IMR-90 (cell line): ENCODE data around the gene FAM180A. TPM values are rescaled to one million over a fixed set of nuclear protein-coding genes. Genes with fewer than 3 reads are reported as not detected.

Experiments used
- ATAC-seq: fragments of 200-7000 bp; cut with Tn5 transposase; 2 replicates; pipeline ENCODE4 v1.9.1; 2020; ENCODE audit warnings: low read depth, mild to moderate bottlenecking, moderate library complexity
- BruUV-seq: library from RNA; stranded (reverse); fragments of 400-500 nt; replicated peaks from 2 replicates; lab custom pipeline; 2021; lab: Mats Ljungman, UMichigan
- CTCF ChIA-PET: fragments of 300-600 bp; formaldehyde crosslinking; extraction: SDS; loops from one replicate; lab custom pipeline; 2021; ENCODE audit warnings: antibody characterized with exemption; lab: Yijun Ruan, JAX
- POLR2A ChIA-PET: fragments of 300-600 bp; sonication (Branson Sonifier 250); formaldehyde crosslinking; loops from one replicate; lab custom pipeline; 2022; ENCODE audit warnings: antibody characterized with exemption; ENCODE audit not compliant: unreplicated experiment; lab: Charles Lee
- DNase-seq: peaks from one replicate; pipeline ENCODE4 v3.0.0; 2013
- H2AFZ ChIP-seq: replicated peaks from 2 replicates; pipeline ENCODE3; 2013; ENCODE audit warnings: low read length, mild to moderate bottlenecking; ENCODE audit not compliant: poor library complexity
- H2AK5ac ChIP-seq: 2 replicates; pipeline ENCODE4 v1.6.1; 2013; ENCODE audit warnings: low read depth, low read length, inconsistent platforms
- H2AK9ac ChIP-seq: replicated peaks from 2 replicates; pipeline ENCODE3; 2013; ENCODE audit warnings: mild to moderate bottlenecking, low read depth, low read length, moderate library complexity; ENCODE audit not compliant: poor library complexity
- H2BK120ac ChIP-seq: 2 replicates; pipeline ENCODE4 v1.6.1; 2013; ENCODE audit warnings: low read depth, low read length, inconsistent platforms
- H2BK15ac ChIP-seq: 3 replicates; pipeline ENCODE4 v1.6.1; 2013; ENCODE audit warnings: low read depth, low read length, inconsistent platforms
- H2BK20ac ChIP-seq: 2 replicates; pipeline ENCODE4 v1.6.1; 2013; ENCODE audit warnings: low read depth, mild to moderate bottlenecking, inconsistent platforms, low read length, moderate library complexity
- H2BK5ac ChIP-seq: 2 replicates; pipeline ENCODE4 v1.6.1; 2013; ENCODE audit warnings: mild to moderate bottlenecking, low read depth, low read length, inconsistent platforms; ENCODE audit not compliant: poor library complexity, severe bottlenecking
- H3K14ac ChIP-seq: replicated peaks from 2 replicates; pipeline ENCODE4 v1.6.1; 2013; ENCODE audit warnings: low read depth, low read length, inconsistent platforms
- H3K18ac ChIP-seq: 2 replicates; pipeline ENCODE4 v1.6.1; 2013; ENCODE audit warnings: low read depth, low read length, control low read depth
- H3K23ac ChIP-seq: 2 replicates; pipeline ENCODE4 v1.6.1; 2013; ENCODE audit warnings: low read depth, low read length, inconsistent platforms
- H3K27ac ChIP-seq: 2 replicates; pipeline ENCODE4 v1.5.1; 2013; ENCODE audit warnings: mild to moderate bottlenecking, control low read depth, low read length; ENCODE audit not compliant: insufficient read depth
- H3K27me3 ChIP-seq: 2 replicates; pipeline ENCODE4 v1.6.1; 2013; ENCODE audit warnings: low read length; ENCODE audit not compliant: control insufficient read depth, insufficient read depth
- H3K36me3 ChIP-seq: 2 replicates; pipeline ENCODE4 v1.6.1; 2013; ENCODE audit warnings: low read length, mixed read lengths; ENCODE audit not compliant: control insufficient read depth, insufficient read depth
- H3K4ac ChIP-seq: 2 replicates; pipeline ENCODE4 v1.6.1; 2013; ENCODE audit warnings: low read depth, low read length, inconsistent platforms
- H3K4me1 ChIP-seq: 2 replicates; pipeline ENCODE4 v1.6.1; 2013; ENCODE audit warnings: low read length, mixed read lengths; ENCODE audit not compliant: control insufficient read depth, insufficient read depth
- H3K4me2 ChIP-seq: 2 replicates; pipeline ENCODE4 v1.6.1; 2013; ENCODE audit warnings: low read depth, mild to moderate bottlenecking, control low read depth, low read length, moderate library complexity
- H3K4me3 ChIP-seq: 2 replicates; pipeline ENCODE4 v1.5.1; 2013; ENCODE audit warnings: low read depth, mild to moderate bottlenecking, control low read depth, low read length, moderate library complexity; ENCODE audit not compliant: insufficient read depth
- H3K56ac ChIP-seq: 2 replicates; pipeline ENCODE4 v1.6.1; 2013; ENCODE audit warnings: low read length, inconsistent platforms; ENCODE audit not compliant: insufficient read depth; ENCODE audit errors: extremely low read depth
- H3K79me1 ChIP-seq, 2 experiments: 2 replicates each; pipeline ENCODE4 v1.6.1; 2013; ENCODE audit warnings: low read length in 2 of 2, inconsistent platforms in 1 of 2, low read depth in 1 of 2
- H3K9ac ChIP-seq: 2 replicates; pipeline ENCODE4 v1.6.1; 2013; ENCODE audit warnings: low read depth, low read length, control low read depth
- H3K9me1 ChIP-seq: 2 replicates; pipeline ENCODE4 v1.6.1; 2013; ENCODE audit warnings: low read length, inconsistent platforms; ENCODE audit not compliant: insufficient read depth
- H3K9me3 ChIP-seq: 2 replicates; pipeline ENCODE4 v1.6.1; 2013; ENCODE audit warnings: low read length; ENCODE audit not compliant: control insufficient read depth, insufficient read depth
- H4K20me1 ChIP-seq: 2 replicates; pipeline ENCODE4 v1.6.1; 2013; ENCODE audit warnings: low read length, inconsistent platforms; ENCODE audit not compliant: insufficient read depth
- H4K5ac ChIP-seq: 2 replicates; pipeline ENCODE4 v1.6.1; 2013; ENCODE audit warnings: mild to moderate bottlenecking, low read depth, low read length, control low read depth
- H4K8ac ChIP-seq, 2 experiments: 2 replicates each; pipeline ENCODE4 v1.6.1; 2013; ENCODE audit warnings: low read depth in 2 of 2, low read length in 2 of 2, control low read depth in 1 of 2, inconsistent platforms in 1 of 2
- H4K91ac ChIP-seq: 2 replicates; pipeline ENCODE4 v1.6.1; 2013; ENCODE audit warnings: low read depth, low read length, inconsistent platforms; ENCODE audit not compliant: insufficient read depth
- BHLHE40 ChIP-seq: fragments of 150-350 bp; IDR thresholded peaks from 2 replicates; pipeline ENCODE4 v1.6.1; 2016; ENCODE audit warnings: mild to moderate bottlenecking, low read depth, low read length
- ELK1 ChIP-seq: fragments of 150-350 bp; IDR thresholded peaks from 2 replicates; pipeline ENCODE4 v1.6.1; 2016; ENCODE audit warnings: low read depth, mild to moderate bottlenecking, low read length, moderate library complexity, borderline replicate concordance
- FOS ChIP-seq: fragments of 150-350 bp; IDR thresholded peaks from 2 replicates; pipeline ENCODE4 v1.6.1; 2016; ENCODE audit warnings: low read depth, low read length
- MAFK ChIP-seq: IDR thresholded peaks from 2 replicates; pipeline ENCODE4 v1.6.1; 2012; ENCODE audit warnings: low read depth, low read length, improper control_type of control experiment
- MAZ ChIP-seq: IDR thresholded peaks from 2 replicates; pipeline ENCODE4 v1.6.1; 2012; ENCODE audit warnings: low read depth, mild to moderate bottlenecking, low read length, improper control_type of control experiment, moderate library complexity, borderline replicate concordance
- MXI1 ChIP-seq: IDR thresholded peaks from 2 replicates; pipeline ENCODE4 v1.6.1; 2012; ENCODE audit warnings: low read depth, mild to moderate bottlenecking, low read length, moderate library complexity, borderline replicate concordance
- RCOR1 ChIP-seq: IDR thresholded peaks from 2 replicates; pipeline ENCODE4 v1.6.1; 2012; ENCODE audit warnings: mild to moderate bottlenecking, low read length, improper control_type of control experiment; ENCODE audit not compliant: insufficient replicate concordance
- RFX5 ChIP-seq: IDR thresholded peaks from 2 replicates; pipeline ENCODE4 v1.8.0; 2012; ENCODE audit warnings: low read depth, mild to moderate bottlenecking, low read length, moderate library complexity
- WGBS, 2 experiments: methylation state at CpG; one replicate each; pipeline versions ENCODE4 v1.1.5 to v1.1.7; 2013; ENCODE audit warnings: missing lambda C conversion rate in 2 of 2; ENCODE audit not compliant: insufficient read length in 1 of 2; ENCODE audit errors: extremely low coverage in 2 of 2; 5-methylcytosine and 5-hydroxymethylcytosine counted together
- dilution Hi-C: fragments of 300-500 bp; cut with HindIII; formaldehyde crosslinking; loops from one replicate; pipeline ENCODE4 v1.14.3; 2018; ENCODE audit warnings: low sequenced_read_pairs; ENCODE audit not compliant: unreplicated experiment
- in situ Hi-C: fragments of 300-500 bp; cut with MboI; formaldehyde crosslinking; loops from 3 replicates; pipeline ENCODE4 v1.14.3; 2019; ENCODE audit warnings: low sequenced_read_pairs, inconsistent platforms, mixed read lengths
- intact Hi-C: fragments of 100-400 bp; cut with micrococcal nuclease; formaldehyde crosslinking; loops from 2 replicates; pipeline ENCODE4 v1.10.0; 2022
- polyA plus RNA-seq, 3 experiments: library from polyadenylated mRNA; depleted of rRNA; stranded (reverse); fragments of >200 nt; gene quantifications; 2 replicates each; pipeline ENCODE4 v1.2.3, GENCODE V29; 2012; ENCODE audit warnings: low replicate concordance in 1 of 3
- total RNA-seq: library from RNA; depleted of rRNA; stranded (reverse); fragments of >200 nt; gene quantifications from 2 replicates; pipeline ENCODE4 v1.2.3, GENCODE V29; 2012
- TF ChIP-seq, protein P1 (sequence below): fragments of 150-350 bp; IDR thresholded peaks from 2 replicates; pipeline ENCODE4 v1.6.1; 2017; ENCODE audit warnings: mild to moderate bottlenecking, antibody characterized with exemption, low read length, low read depth
- TF ChIP-seq, protein P2 (sequence below): conservative IDR thresholded peaks from 2 replicates; pipeline ENCODE4 v1.5.1; 2012; ENCODE audit warnings: mild to moderate bottlenecking, low read depth, low read length, improper control_type of control experiment

Gene FAM180A
- total and polyA plus RNA-seq, 2 of the 4 experiments (the other 2 are of a cell fraction) = 1.3 to 2.0 TPM

DNA sequence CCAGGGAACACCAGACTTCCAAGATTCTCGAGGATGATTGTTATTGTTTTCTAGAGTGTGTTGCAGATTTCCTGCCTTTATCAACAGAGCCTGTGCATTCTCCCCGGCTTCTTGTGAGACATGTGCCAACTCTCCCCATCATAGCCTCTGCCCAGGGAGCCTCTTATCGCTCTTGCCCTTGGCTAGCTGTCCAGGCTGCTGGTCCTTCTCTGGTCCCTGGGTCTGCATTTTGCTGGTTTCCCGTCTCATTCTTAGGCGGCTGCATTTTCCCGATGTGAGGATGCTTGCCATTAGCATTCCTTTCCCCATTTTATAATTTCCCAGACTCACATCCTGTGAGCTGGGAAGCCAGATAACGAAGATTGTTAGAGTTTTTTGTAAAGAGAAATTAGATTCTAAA, 35.8 kb downstream of the FAM180A start:
- TF ChIP-seq, protein P1, sequence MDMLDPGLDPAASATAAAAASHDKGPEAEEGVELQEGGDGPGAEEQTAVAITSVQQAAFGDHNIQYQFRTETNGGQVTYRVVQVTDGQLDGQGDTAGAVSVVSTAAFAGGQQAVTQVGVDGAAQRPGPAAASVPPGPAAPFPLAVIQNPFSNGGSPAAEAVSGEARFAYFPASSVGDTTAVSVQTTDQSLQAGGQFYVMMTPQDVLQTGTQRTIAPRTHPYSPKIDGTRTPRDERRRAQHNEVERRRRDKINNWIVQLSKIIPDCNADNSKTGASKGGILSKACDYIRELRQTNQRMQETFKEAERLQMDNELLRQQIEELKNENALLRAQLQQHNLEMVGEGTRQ = no peak
- TF ChIP-seq FOS (no peak), MXI1 (no peak), RCOR1 (no peak), BHLHE40 (no peak), ELK1 (no peak), MAFK (no peak), RFX5 (no peak), MAZ (no peak)
- TF ChIP-seq, protein P2, sequence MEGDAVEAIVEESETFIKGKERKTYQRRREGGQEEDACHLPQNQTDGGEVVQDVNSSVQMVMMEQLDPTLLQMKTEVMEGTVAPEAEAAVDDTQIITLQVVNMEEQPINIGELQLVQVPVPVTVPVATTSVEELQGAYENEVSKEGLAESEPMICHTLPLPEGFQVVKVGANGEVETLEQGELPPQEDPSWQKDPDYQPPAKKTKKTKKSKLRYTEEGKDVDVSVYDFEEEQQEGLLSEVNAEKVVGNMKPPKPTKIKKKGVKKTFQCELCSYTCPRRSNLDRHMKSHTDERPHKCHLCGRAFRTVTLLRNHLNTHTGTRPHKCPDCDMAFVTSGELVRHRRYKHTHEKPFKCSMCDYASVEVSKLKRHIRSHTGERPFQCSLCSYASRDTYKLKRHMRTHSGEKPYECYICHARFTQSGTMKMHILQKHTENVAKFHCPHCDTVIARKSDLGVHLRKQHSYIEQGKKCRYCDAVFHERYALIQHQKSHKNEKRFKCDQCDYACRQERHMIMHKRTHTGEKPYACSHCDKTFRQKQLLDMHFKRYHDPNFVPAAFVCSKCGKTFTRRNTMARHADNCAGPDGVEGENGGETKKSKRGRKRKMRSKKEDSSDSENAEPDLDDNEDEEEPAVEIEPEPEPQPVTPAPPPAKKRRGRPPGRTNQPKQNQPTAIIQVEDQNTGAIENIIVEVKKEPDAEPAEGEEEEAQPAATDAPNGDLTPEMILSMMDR = no peak
- H3K9me3 ChIP-seq = no peaks in the 10 kb centered on the region
- no peak overlapping the region for H3K18ac ChIP-seq
- H4K8ac ChIP-seq = no peak overlapping the region
- 0 out of 2 replicates have a peak overlapping the region, but pooled peaks have one; percentile 2 for H3K14ac ChIP-seq
- H2AK5ac ChIP-seq = no peak overlapping the region
- no peaks in the 10 kb centered on the region for H3K36me3 ChIP-seq
- H3K4me3 ChIP-seq = no peak overlapping the region
- intact Hi-C loops = no loop called here
- H3K23ac ChIP-seq = no peak overlapping the region
- peaks cover 17% of the 10 kb centered on the region for H3K4me1 ChIP-seq
- H2BK20ac ChIP-seq = no peak overlapping the region
- ChIA-PET CTCF (interaction anchor here (0.6 kb wide), 1 partner anchor 1913 kb away, joined by 3 read pairs; no protein-coding TSS in a partner anchor), POLR2A (interaction anchor here (0.5 kb wide), 1 partner anchor 52 kb away, joined by 5 read pairs; no protein-coding TSS in a partner anchor)
- ATAC-seq (no peak), DNase-seq (no peak)
- H3K9ac ChIP-seq = no peak overlapping the region
- no peaks in the 10 kb centered on the region for H4K20me1 ChIP-seq
- no peak overlapping the region; the same call in 2 of the 3 replicates for H2BK15ac ChIP-seq
- H2BK120ac ChIP-seq = no peak overlapping the region
- WGBS, 2 experiments = 100% methylated on average over 1 of the region's 7 CpGs; no CpG with 5 or more reads in 1 of the 2 experiments
- peaks cover 0 to 8% of the 10 kb centered on the region in 2 experiments; a peak in 2 of 4 replicates for H3K79me1 ChIP-seq
- H2AFZ ChIP-seq = peak overlapping the region; percentile 24
- H3K4ac ChIP-seq = peak overlapping the region; percentile 33; the same call in 1 of the 2 replicates
- in situ Hi-C loops = no loop called here
- H3K9me1 ChIP-seq = peaks cover 18% of the 10 kb centered on the region
- H4K5ac ChIP-seq = no peak overlapping the region
- no peak overlapping the region for H2BK5ac ChIP-seq
- no TSS peak for BruUV-seq
- dilution Hi-C loops = no loop called here
- H3K56ac ChIP-seq = no peak overlapping the region
- no peak overlapping the region for H2AK9ac ChIP-seq
- no peak overlapping the region for H3K4me2 ChIP-seq
- no peaks in the 10 kb centered on the region for H3K27me3 ChIP-seq
- no peak overlapping the region for H3K27ac ChIP-seq
- no peak overlapping the region for H4K91ac ChIP-seq
